GM19035 (cell line): ENCODE measurements around the gene MORF4L1.
"Not testable (repeated sequence)": the region's sequence is repeated elsewhere in the genome, so short reads cannot be mapped to it uniquely, and the experiment has no call there.

Experiments
- ATAC-seq: cut with Tn5 transposase; IDR thresholded peaks from one replicate; pipeline ENCODE4 v1.9.1; 2021; ENCODE audit not compliant: unreplicated experiment

Gene MORF4L1

GRCh38 chr15:78900819-78901533 lies 28.3 kb downstream of the MORF4L1 start:
- not testable (repeated sequence) for ATAC-seq

DNA sequence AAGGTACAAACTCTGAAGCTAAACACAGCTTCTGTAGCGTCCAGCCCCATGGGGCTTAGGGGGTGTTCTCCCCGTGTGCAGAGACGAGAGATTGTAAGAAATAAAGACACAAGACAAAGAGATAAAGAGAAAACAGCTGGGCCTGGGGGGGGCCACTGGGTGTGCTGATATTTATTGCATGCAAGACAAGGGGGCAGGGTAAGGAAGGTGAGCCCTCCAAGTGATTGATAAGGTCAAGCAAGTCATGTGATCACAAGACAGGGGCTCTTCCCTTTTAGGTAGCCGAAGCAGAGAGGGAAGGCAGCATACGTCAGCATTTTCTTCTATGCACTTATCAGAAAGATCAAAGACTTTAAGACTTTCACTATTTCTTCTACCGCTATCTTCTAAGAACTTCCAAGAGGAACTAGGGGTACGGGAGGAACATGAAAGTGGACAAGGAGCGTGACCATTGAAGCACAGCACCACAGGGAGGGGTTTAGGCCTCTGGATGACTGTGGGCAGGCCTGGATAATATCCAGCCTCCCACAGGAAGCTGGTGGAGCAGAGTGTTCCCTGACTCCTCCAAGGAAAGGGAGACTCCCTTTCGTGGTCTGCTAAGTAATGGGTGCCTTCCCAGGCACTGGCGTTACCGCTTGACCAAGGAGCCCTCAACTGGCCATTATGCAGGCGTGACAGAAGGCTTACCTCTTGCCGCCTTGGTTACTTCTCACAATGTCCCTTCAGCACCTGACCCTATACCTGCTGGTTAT lies 29.8 kb downstream of the MORF4L1 start:
- ATAC-seq, result not testable (repeated sequence)

GRCh38 chr15:78904599-78905358 lies 32.1 kb downstream of the MORF4L1 start:
- no peak for ATAC-seq

DNA sequence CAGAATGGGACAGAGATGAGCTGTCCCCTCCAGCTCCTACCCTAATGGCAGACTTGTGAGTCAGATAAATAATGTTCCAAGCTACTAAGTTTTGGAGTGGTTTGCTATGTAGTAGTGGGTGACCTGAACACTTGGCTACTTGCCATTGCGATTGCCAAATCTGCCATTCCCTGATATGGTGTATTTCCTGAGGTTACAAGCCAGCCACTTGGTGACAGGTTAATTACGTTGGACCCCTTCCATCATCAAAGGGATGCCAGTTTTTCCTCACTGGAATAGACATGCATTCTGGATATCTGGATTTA lies 33.6 kb downstream of the MORF4L1 start:
- no peak for ATAC-seq

DNA sequence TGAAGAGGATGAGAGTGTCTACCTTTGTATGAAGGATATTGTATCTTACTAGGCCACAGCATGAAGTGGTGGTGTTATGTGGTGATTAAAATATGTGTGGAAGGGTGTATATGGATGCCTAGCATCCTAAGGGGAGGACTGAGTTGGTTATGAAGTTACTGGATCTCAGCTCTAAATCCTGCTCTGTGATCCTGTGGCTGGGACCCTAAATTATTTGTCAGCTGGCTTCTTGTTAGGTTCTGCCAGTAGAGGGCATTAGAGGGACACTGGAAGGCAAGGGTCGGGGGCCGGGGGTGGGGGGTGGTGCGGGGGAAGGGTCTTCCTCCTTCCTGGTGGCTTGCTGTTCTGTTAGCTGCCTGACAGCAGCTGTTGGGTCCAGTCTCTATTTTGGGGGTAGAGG lies 34.9 kb downstream of the MORF4L1 start:
- ATAC-seq, result no peak

DNA sequence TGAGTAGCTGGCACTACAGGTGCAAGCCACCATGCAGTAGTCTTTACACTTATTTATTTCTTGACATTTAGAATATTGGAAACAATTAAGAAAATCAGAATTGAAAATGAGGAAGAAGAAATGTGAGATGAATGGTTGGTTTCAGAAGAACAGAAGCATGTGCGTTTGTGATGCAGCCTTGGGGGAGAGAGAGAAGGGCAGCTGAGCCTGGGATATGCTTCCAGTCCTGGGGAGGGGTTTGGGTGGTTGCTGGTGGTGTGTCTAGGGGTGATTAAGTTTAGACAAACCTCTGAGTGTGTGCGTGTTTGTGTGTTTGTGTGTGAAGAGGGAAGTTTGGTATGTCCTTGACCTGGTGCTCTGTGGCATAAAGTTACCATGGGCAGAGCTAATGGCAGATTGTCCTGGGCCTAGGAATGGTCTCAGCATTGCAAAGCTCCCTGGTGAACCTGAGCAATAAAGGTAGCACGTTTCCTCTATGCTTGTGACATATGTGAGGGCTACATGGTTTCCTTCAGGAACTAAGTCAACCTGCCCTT lies 36.5 kb downstream of the MORF4L1 start:
- ATAC-seq, result no peak

GRCh38 chr15:78909791-78910228 lies 37.1 kb downstream of the MORF4L1 start:
- ATAC-seq, result no peak

DNA sequence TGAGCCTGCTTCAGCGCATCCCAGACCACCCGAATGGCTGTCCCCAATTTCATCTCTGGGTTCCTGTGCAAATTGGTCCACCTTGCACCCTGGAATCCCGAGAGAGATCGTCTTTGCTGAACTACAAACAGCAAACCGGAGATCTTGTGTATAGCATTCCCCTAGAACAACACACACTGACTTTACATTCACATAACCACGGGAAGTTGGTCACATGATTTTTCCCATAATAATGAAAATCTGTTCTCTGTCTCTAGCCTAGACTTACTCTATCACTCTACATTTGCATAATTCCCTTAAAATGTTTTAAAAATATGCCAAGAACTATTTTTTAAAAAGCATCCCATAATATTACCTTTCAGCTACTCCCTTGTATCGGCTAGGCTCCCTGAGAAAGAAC lies 37.6 kb downstream of the MORF4L1 start:
- ATAC-seq, result no peak

- no peak for ATAC-seq
Measured at GRCh38 chr15:78912316-78912715, 39.6 kb downstream of the MORF4L1 start.

DNA sequence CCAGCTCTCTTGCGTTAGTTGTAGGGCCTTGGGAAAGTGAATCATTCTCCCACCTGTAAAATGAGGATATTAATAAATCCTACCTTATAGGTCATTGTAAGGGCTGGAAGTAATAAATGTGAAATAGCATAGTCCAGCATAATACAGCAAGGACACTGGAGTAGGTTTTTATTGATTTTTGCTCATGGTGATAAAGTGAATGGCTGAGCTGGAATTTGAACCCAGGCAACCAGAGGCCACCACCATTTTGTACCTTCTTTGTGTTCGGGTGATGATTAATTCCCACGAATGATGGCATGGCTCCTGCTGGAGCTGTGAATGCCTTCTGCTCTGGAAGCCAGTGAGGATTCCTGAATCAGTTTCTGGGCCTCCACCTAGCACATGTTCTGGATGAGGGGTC lies 40.3 kb downstream of the MORF4L1 start:
- ATAC-seq, result no peak

GRCh38 chr15:78914027-78914764 lies 41.5 kb downstream of the MORF4L1 start:
- no peak for ATAC-seq

DNA sequence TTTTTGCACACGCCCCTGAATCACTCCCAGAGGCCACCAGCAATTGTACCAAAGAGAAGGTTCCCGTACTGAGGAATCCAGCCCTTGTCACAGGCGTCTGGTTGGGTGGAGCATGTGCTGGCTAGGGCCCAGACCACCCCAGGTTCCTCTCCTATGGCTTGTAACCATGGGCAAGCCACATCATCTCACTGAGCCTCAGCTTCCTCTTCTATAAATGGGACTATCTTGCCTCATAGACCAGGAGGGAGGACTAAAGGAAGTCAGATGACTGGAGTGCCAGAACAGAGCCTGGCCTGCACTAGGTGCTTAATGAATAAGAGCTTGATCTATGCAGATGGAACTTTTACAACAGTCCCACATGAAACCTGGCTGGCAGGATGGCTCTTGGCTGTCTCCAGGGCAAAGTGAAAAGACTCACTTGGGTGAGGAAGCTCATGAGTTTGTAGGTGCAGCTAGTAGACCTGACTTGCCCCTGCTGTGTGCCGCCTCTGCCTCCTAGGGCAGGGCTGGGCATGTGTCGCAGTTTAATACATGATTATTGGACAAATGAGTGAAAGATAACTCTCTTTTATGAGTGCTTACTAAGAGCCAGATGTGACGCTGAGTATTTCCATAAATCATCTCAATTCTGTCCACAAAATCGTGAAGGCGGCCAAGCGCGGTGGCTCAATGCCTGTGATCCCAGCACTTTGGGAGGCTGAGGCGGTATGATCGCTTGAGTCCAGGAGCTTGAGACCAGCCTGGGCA lies 42.8 kb downstream of the MORF4L1 start:
- ATAC-seq, result no peak

- no peak for ATAC-seq
Measured at GRCh38 chr15:78916088-78916487, 43.4 kb downstream of the MORF4L1 start.

DNA sequence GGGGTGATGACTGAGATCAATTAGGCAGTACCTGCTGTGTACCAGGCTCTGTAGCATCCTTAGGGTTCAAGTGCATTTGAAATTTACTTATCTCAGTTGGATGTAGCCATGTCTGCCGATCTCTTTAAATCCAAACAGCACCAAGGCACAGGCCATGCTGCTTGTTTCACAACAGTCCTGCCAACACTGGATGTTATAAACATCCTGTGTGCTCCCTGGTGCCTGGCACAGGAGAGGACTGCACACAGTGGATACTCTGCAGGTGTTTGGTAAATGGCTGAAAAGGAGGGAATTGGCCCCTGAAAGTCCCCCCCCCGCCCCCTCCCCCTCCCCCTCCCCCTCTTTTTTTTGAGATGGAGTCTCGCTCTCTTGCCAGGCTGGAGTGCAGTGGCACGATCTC lies 45.2 kb downstream of the MORF4L1 start:
- no peak for ATAC-seq

DNA sequence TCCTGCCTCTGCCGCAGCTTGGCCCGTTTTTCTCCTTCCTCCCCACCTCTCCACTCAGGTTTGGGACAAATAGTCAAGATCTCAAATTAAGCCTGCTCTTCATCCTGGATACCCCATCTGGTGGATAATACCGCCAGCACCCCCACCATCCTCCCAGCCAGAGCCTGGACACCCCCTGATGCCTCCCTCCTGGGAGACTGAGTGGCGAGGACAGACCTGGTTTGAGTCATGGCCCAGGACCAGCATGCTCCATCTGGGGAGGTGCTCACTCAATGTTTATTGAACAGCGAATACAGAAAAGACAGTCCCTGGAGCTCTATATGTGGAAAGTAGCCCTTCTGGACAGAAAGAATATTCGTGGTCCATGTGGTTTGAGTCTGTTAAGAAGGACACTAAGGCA lies 48.8 kb downstream of the MORF4L1 start:
- ATAC-seq, result no peak

DNA sequence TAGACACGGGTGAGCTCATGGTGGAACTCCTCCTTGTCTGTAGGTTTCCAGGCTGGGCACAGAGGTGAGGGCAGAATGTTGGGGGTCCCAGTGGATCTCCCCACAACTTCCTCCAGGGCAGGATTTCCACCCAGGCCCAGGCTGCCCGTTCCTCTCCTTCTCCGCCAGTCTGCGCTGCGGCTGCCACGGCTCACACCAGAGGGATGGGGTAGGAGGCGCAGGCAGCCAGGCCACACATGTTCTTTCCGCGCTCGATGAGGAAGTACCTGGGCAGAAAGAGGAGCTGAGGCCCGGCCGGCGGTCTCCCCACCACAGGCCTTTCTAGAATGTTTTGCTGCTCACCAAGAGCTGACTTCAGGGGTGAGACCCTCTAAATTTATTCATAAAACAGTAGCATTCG lies 49.2 kb downstream of the MORF4L1 start:
- ATAC-seq, result no peak

DNA sequence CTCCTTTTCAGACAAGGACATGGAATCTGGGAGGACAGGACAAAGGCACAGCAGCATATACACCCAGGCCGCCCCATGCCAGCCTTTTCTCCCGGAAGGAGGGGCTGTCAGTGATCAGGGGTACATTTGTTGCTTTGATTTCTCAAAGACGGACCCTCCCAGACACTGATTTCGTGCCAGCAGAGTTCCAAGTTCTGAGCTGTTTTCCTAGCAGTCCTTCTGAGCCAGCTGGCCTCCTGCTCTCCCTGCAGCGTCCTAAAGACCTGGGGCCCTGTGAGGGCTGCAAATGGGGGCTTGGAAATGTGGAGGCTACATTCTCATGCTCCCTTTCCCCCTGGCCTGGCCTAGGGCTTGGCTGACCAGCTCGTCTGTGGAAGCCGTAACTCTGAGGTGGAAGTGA lies 49.8 kb downstream of the MORF4L1 start:
- no peak for ATAC-seq

DNA sequence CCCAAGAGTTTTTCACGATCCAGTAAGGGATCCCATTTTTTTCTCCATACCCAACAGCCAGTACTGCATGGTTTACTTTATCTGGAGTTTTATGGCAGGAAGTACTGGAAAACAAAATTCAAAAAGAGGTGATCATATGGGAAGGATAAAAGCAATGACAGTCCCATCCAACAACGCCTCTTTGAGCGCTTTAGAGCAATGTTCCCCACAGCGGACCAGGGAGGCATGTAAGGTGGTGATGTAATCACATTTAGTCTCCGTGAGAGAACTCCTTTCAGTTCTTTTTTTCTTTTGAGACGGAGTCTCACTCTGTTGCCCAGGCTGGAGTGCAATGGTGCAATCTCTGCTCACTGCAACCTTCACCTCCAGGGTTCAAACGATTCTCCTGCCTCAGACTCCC lies 50.3 kb downstream of the MORF4L1 start:
- ATAC-seq, result no peak

DNA sequence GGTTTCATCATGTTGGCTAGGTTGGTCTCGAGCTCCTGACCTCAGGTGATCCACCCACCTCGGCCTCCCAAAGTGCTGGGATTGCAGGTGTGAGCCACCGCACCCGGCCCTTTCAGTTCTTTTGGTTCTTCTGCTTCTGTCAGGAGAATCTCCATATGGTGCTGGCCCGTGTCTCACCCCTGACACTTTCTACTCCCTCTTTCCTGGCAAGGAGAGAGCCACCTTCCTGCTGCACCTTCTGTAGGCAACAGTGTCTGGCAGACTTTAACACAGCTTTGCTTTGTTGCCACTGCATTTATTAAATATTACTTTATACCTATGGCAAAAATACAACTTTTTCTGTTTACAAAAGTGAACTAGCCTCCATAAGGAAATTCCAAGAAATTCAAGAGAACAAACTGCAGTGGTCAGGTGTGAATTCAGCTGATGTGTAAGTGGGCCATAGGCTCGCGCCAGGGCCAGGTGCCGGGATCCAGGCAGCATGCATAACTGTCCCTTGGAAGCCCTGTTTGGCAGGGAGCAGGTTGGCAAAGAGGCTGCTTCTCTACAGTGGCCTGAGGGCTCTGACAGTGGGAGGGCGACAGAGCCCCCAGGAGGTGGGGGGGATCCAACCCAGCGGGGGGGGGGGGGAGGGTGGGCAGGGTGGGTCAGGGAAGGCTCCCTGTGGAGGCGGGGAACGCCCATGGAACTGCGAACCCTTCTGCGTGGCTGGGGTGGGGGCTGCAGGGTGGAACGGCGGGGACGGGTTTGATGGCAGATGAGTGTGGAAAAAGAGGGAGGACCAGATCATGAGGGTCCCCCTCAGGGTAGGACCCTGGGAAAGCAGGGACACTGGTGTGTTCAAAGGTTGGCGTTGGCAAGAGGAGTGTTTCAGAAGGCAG lies 51.0 kb downstream of the MORF4L1 start:
- ATAC-seq, result no peak
